T-helper 1 cell treated with Interleukin-12 subunit alpha and Interleukin-12 subunit beta and Interleukin-4 antibody, amounts not matched to agents 30 ng/mL and 1 ng/mL, for 36 hours (primary cell): ENCODE measurements around the gene OR2J1. TPM values are rescaled to one million over a fixed set of nuclear protein-coding genes. Genes with fewer than 3 reads are reported as not detected.

Experiments used
- total RNA-seq: library from RNA; stranded (reverse); gene quantifications from 2 replicates; pipeline ENCODE4 v1.2.3, GENCODE V29; 2022

Gene OR2J1
- total RNA-seq, 1 donor from 2014 or later, result not detected

Other genes with a start within 250 kb of the OR2J1 start
- gene TRIM27, start 175.5 kb upstream of the OR2J1 start, total RNA-seq, result 64.1 and 64.7 TPM in 2 replicates
- 0.44 and 0.66 TPM in 2 replicates for gene ZNF311, start 94.2 kb upstream of the OR2J1 start, total RNA-seq
- gene OR2W1, start 54.3 kb upstream of the OR2J1 start, total RNA-seq, result not detected in 2 replicates
- gene OR2B3, start 12.2 kb upstream of the OR2J1 start, total RNA-seq, result not detected in 2 replicates
- gene OR2J3, start 8.6 kb downstream of the OR2J1 start, total RNA-seq, result not detected in 2 replicates
- gene OR2J2, start 71.4 kb downstream of the OR2J1 start, total RNA-seq, result not detected in 2 replicates
- gene OR14J1, start 202.2 kb downstream of the OR2J1 start, total RNA-seq, result not detected in 2 replicates